CD4-positive, CD25-positive, alpha-beta regulatory T cell (primary cell): ENCODE measurements around the gene TRIO. TPM values are rescaled to one million over a fixed set of nuclear protein-coding genes. Genes with fewer than 3 reads are reported as not detected.

ENCODE experiments used
- ATAC-seq, 2 donors: fragments of 150-1000 bp; cut with Tn5 transposase; one replicate each; pipeline ENCODE4 v1.10.0; 2021; ENCODE audit warnings: low read depth in 2 of 2, moderate number of reproducible peaks in 2 of 2, moderate library complexity in 1 of 2
- DNase-seq, 3 donors: peaks; one replicate each; pipeline versions ENCODE4 v3.0.0 to v3.0.0-alpha.2; 2012 to 2022; ENCODE audit warnings: mixed read lengths in 1 of 3
- H3K27ac ChIP-seq: one replicate; pipeline ENCODE4 v1.7.0; 2013; ENCODE audit warnings: mild to moderate bottlenecking, low read length; ENCODE audit not compliant: insufficient read depth, poor library complexity, severe bottlenecking
- H3K27me3 ChIP-seq: one replicate; pipeline ENCODE4 v1.7.0; 2013; ENCODE audit warnings: low read length; ENCODE audit not compliant: control insufficient read depth, insufficient read depth
- H3K36me3 ChIP-seq: one replicate; pipeline ENCODE4 v1.7.0; 2013; ENCODE audit warnings: mild to moderate bottlenecking, low read length, moderate library complexity; ENCODE audit not compliant: control insufficient read depth, insufficient read depth
- H3K4me1 ChIP-seq: 2 replicates; pipeline ENCODE4 v1.7.0; 2013; ENCODE audit warnings: mild to moderate bottlenecking, low read length; ENCODE audit not compliant: insufficient read depth, control insufficient read depth, poor library complexity, severe bottlenecking
- H3K4me3 ChIP-seq: one replicate; pipeline ENCODE4 v1.7.0; 2013; ENCODE audit warnings: low read depth, mild to moderate bottlenecking, low read length, moderate library complexity
- H3K9me3 ChIP-seq, 2 experiments: 1 replicate in 1 of 2; 2 replicates in 1 of 2; pipeline ENCODE4 v1.7.0; 2013; ENCODE audit warnings: low read length in 2 of 2, mild to moderate bottlenecking in 1 of 2, moderate library complexity in 1 of 2; ENCODE audit not compliant: control insufficient read depth in 2 of 2
- H3K27ac Mint-ChIP-seq, 3 donors: one replicate each; pipeline ENCODE4 v1.8.0; 2020 to 2022; ENCODE audit warnings: mild to moderate bottlenecking in 3 of 3, mixed read lengths in 3 of 3, moderate library complexity in 2 of 3
- H3K27me3 Mint-ChIP-seq: one replicate; pipeline ENCODE4 v1.8.0; 2022; ENCODE audit warnings: mild to moderate bottlenecking, mixed read lengths
- H3K36me3 Mint-ChIP-seq: one replicate; pipeline ENCODE4 v1.8.0; 2020; ENCODE audit warnings: mixed read lengths
- H3K4me1 Mint-ChIP-seq, 4 donors: one replicate each; pipeline ENCODE4 v1.8.0; 2020 to 2022; ENCODE audit warnings: mixed read lengths in 4 of 4, mild to moderate bottlenecking in 1 of 4
- H3K4me3 Mint-ChIP-seq, 4 donors: one replicate each; pipeline ENCODE4 v1.8.0; 2020 to 2022; ENCODE audit warnings: mild to moderate bottlenecking in 4 of 4, mixed read lengths in 4 of 4, moderate library complexity in 3 of 4
- H3K9me3 Mint-ChIP-seq, 7 donors: one replicate each; pipeline ENCODE4 v1.8.0; 2020 to 2022; ENCODE audit warnings: mixed read lengths in 7 of 7, mild to moderate bottlenecking in 3 of 7, moderate library complexity in 2 of 7
- polyA plus RNA-seq, 4 donors: library from polyadenylated mRNA; unstranded; fragments of 300-500 nt; fragmentation: Illumina TruSeq; gene quantifications; one replicate each; pipeline ENCODE4 v1.2.3, GENCODE V29; 2021
- total RNA-seq: library from RNA; stranded (reverse); gene quantifications from one replicate; pipeline ENCODE4 v1.2.3, GENCODE V29; 2022

Gene TRIO
- total and polyA plus RNA-seq, 5 donors from 2014 or later = 1.2 to 7.6 (median 1.8) TPM

- Mint-ChIP-seq H3K27ac (no peak overlapping the region), H3K36me3 (peaks cover 12% of the 10 kb centered on the region), H3K4me1 (peaks cover 0 to 4% (median 2%) of the 10 kb centered on the region in 4 donors), H3K9me3 (peaks cover 0 to 3% (median 0%) of the 10 kb centered on the region in 7 donors), H3K4me3 (no peak overlapping the region), H3K27me3 (no peaks in the 10 kb centered on the region)
- Histone ChIP-seq H3K27me3 (no peaks in the 10 kb centered on the region), H3K9me3 (no peaks in the 10 kb centered on the region), H3K36me3 (no peaks in the 10 kb centered on the region), H3K4me3 (no peak overlapping the region), H3K27ac (no peak overlapping the region), H3K4me1 (no peaks in the 10 kb centered on the region)
- no peak for DNase-seq
- no peak for ATAC-seq
Measured at GRCh38 chr5:14455814-14456321, 312.7 kb downstream of the TRIO start.

GRCh38 chr5:14457476-14457875 is 314.3 kb downstream of the TRIO start:
- Mint-ChIP-seq H3K27ac (peak overlapping the region in 1 of 3 donors; percentile 52), H3K27me3 (no peaks in the 10 kb centered on the region), H3K4me3 (no peak overlapping the region), H3K9me3 (peaks cover 0 to 3% (median 0%) of the 10 kb centered on the region in 7 donors), H3K4me1 (peaks cover 0 to 4% (median under 1%) of the 10 kb centered on the region in 4 donors), H3K36me3 (peaks cover 12% of the 10 kb centered on the region)
- DNase-seq = no peak
- Histone ChIP-seq H3K4me1 (no peaks in the 10 kb centered on the region), H3K27ac (no peak overlapping the region), H3K36me3 (no peaks in the 10 kb centered on the region), H3K9me3 (no peaks in the 10 kb centered on the region), H3K4me3 (no peak overlapping the region), H3K27me3 (no peaks in the 10 kb centered on the region)
- no peak for ATAC-seq

GRCh38 chr5:14458414-14458813 is 315.3 kb downstream of the TRIO start:
- H3K27me3 ChIP-seq = no peaks in the 10 kb centered on the region
- Mint-ChIP-seq H3K27me3 (no peaks in the 10 kb centered on the region), H3K27ac (no peak overlapping the region), H3K4me1 (peaks cover 0 to 4% (median under 1%) of the 10 kb centered on the region in 4 donors), H3K9me3 (peaks cover 0 to 3% (median 0%) of the 10 kb centered on the region in 7 donors), H3K36me3 (peaks cover 12% of the 10 kb centered on the region), H3K4me3 (no peak overlapping the region)
- no peak overlapping the region for H3K27ac ChIP-seq
- DNase-seq = no peak
- no peak overlapping the region for H3K4me3 ChIP-seq
- H3K36me3 ChIP-seq = no peaks in the 10 kb centered on the region
- H3K4me1 ChIP-seq = no peaks in the 10 kb centered on the region
- no peaks in the 10 kb centered on the region for H3K9me3 ChIP-seq
- no peak for ATAC-seq

- H3K27me3 Mint-ChIP-seq = no peaks in the 10 kb centered on the region
- no peak overlapping the region for H3K4me3 Mint-ChIP-seq
- no peaks in the 10 kb centered on the region for H3K36me3 ChIP-seq
- H3K36me3 Mint-ChIP-seq = peaks cover 14% of the 10 kb centered on the region
- H3K27ac Mint-ChIP-seq = no peak overlapping the region
- H3K4me1 ChIP-seq = no peaks in the 10 kb centered on the region
- ATAC-seq = no peak
- H3K9me3 ChIP-seq = no peaks in the 10 kb centered on the region
- H3K4me1 Mint-ChIP-seq = peaks cover 4 to 15% (median 8%) of the 10 kb centered on the region in 4 donors
- H3K9me3 Mint-ChIP-seq = no peaks in the 10 kb centered on the region
- no peak overlapping the region for H3K27ac ChIP-seq
- no peak for DNase-seq
- no peaks in the 10 kb centered on the region for H3K27me3 ChIP-seq
- H3K4me3 ChIP-seq = no peak overlapping the region
Measured at GRCh38 chr5:14460844-14461398, 317.8 kb downstream of the TRIO start.

GRCh38 chr5:14462681-14463080 is 319.5 kb downstream of the TRIO start:
- H3K4me3 ChIP-seq = no peak overlapping the region
- Mint-ChIP-seq H3K9me3 (no peaks in the 10 kb centered on the region), H3K4me1 (peaks cover 4 to 15% (median 8%) of the 10 kb centered on the region in 4 donors), H3K27me3 (no peaks in the 10 kb centered on the region), H3K36me3 (peaks cover 10% of the 10 kb centered on the region), H3K4me3 (no peak overlapping the region), H3K27ac (no peak overlapping the region)
- DNase-seq (no peak), ATAC-seq (no peak)
- H3K36me3 ChIP-seq = no peaks in the 10 kb centered on the region
- no peak overlapping the region for H3K27ac ChIP-seq
- H3K4me1 ChIP-seq = no peaks in the 10 kb centered on the region
- no peaks in the 10 kb centered on the region for H3K9me3 ChIP-seq
- no peaks in the 10 kb centered on the region for H3K27me3 ChIP-seq

- DNase-seq = no peak
- Mint-ChIP-seq H3K27me3 (no peaks in the 10 kb centered on the region), H3K27ac (peak overlapping the region in 1 of 3 donors; percentile 4), H3K9me3 (no peaks in the 10 kb centered on the region), H3K4me3 (no peak overlapping the region), H3K4me1 (peaks cover 4 to 15% (median 8%) of the 10 kb centered on the region in 4 donors), H3K36me3 (peaks cover 10% of the 10 kb centered on the region)
- H3K36me3 ChIP-seq = no peaks in the 10 kb centered on the region
- H3K4me3 ChIP-seq = no peak overlapping the region
- H3K27ac ChIP-seq = no peak overlapping the region
- no peaks in the 10 kb centered on the region for H3K9me3 ChIP-seq
- no peaks in the 10 kb centered on the region for H3K27me3 ChIP-seq
- no peak for ATAC-seq
- H3K4me1 ChIP-seq = no peaks in the 10 kb centered on the region
Measured at GRCh38 chr5:14463629-14464028, 320.5 kb downstream of the TRIO start.

- H3K4me1 Mint-ChIP-seq = peaks cover 4 to 15% (median 6%) of the 10 kb centered on the region in 4 donors
- H3K36me3 Mint-ChIP-seq = peaks cover 10% of the 10 kb centered on the region
- Histone ChIP-seq H3K4me3 (no peak overlapping the region), H3K4me1 (no peaks in the 10 kb centered on the region), H3K27me3 (no peaks in the 10 kb centered on the region), H3K36me3 (no peaks in the 10 kb centered on the region), H3K9me3 (no peaks in the 10 kb centered on the region), H3K27ac (no peak overlapping the region)
- DNase-seq (no peak), ATAC-seq (no peak)
- H3K27ac Mint-ChIP-seq = peak overlapping the region in 1 of 3 donors; percentile 4
- H3K9me3 Mint-ChIP-seq = no peaks in the 10 kb centered on the region
- H3K4me3 Mint-ChIP-seq = no peak overlapping the region
- no peaks in the 10 kb centered on the region for H3K27me3 Mint-ChIP-seq
Measured at GRCh38 chr5:14464096-14464495, 321.0 kb downstream of the TRIO start.

- Mint-ChIP-seq H3K27me3 (no peaks in the 10 kb centered on the region), H3K27ac (peak overlapping the region in 2 of 3 donors; percentile 2 to 27), H3K4me3 (peak overlapping the region in 2 of 4 donors; percentile 26 to 37), H3K36me3 (peaks cover 10% of the 10 kb centered on the region), H3K9me3 (no peaks in the 10 kb centered on the region), H3K4me1 (peaks cover 4 to 15% (median 6%) of the 10 kb centered on the region in 4 donors)
- no peak overlapping the region for H3K27ac ChIP-seq
- H3K36me3 ChIP-seq = no peaks in the 10 kb centered on the region
- H3K9me3 ChIP-seq = no peaks in the 10 kb centered on the region
- DNase-seq (peak in 1 of 3 donors; percentile 37), ATAC-seq (no peak)
- H3K27me3 ChIP-seq = no peaks in the 10 kb centered on the region
- no peaks in the 10 kb centered on the region for H3K4me1 ChIP-seq
- no peak overlapping the region for H3K4me3 ChIP-seq
Measured at GRCh38 chr5:14464671-14465070, 321.5 kb downstream of the TRIO start.
